A204.1 (cell line): ENCODE measurements around the gene LYZL1.
"Not testable (repeated sequence)": the region's sequence is repeated elsewhere in the genome, so short reads cannot be mapped to it uniquely, and the experiment has no call there.

Source experiments
- FAIRE-seq: peaks from 2 replicates; lab custom pipeline; 2012; peaks lifted over from hg19 to GRCh38; lab: Jason Lieb, UNC

LYZL1 gene

GRCh38 chr10:29332061-29332760, 43.3 kb downstream of the LYZL1 start:
- no peak for FAIRE-seq

- no peak for FAIRE-seq
Observed at GRCh38 chr10:29332761-29333148, 43.9 kb downstream of the LYZL1 start.

- not testable (repeated sequence) for FAIRE-seq
Observed at GRCh38 chr10:29337526-29337925, 48.7 kb downstream of the LYZL1 start.

- FAIRE-seq = no peak
Observed at GRCh38 chr10:29343607-29344038, 54.8 kb downstream of the LYZL1 start.

- FAIRE-seq = no peak
Observed at GRCh38 chr10:29344073-29344820, 55.4 kb downstream of the LYZL1 start.

GRCh38 chr10:29345144-29345909, 56.5 kb downstream of the LYZL1 start:
- no peak for FAIRE-seq

- no peak for FAIRE-seq
Observed at GRCh38 chr10:29345910-29346209, 57.0 kb downstream of the LYZL1 start.

GRCh38 chr10:29346296-29347001, 57.6 kb downstream of the LYZL1 start:
- FAIRE-seq = no peak

GRCh38 chr10:29348836-29349235, 60.0 kb downstream of the LYZL1 start:
- FAIRE-seq = no peak

GRCh38 chr10:29353305-29353704, 64.4 kb downstream of the LYZL1 start:
- no peak for FAIRE-seq

- FAIRE-seq = no peak
Observed at GRCh38 chr10:29353887-29354561, 65.2 kb downstream of the LYZL1 start.

GRCh38 chr10:29355411-29355991, 66.6 kb downstream of the LYZL1 start:
- FAIRE-seq = no peak

GRCh38 chr10:29356931-29357330, 68.1 kb downstream of the LYZL1 start:
- no peak for FAIRE-seq

- FAIRE-seq = no peak
Observed at GRCh38 chr10:29358010-29358616, 69.2 kb downstream of the LYZL1 start.

GRCh38 chr10:29360215-29360853, 71.5 kb downstream of the LYZL1 start:
- FAIRE-seq = not testable (repeated sequence)
